Gastroesophageal sphincter (tissue), 4 donors: ENCODE data around the gene SCN7A. TPM values are rescaled to one million over a fixed set of nuclear protein-coding genes. Genes with fewer than 3 reads are reported as not detected.

Experiments
- ATAC-seq: fragments of 150-250 bp; one replicate; pipeline ENCODE4 v1.9.1; 2016; ENCODE audit warnings: mild to moderate bottlenecking, moderate library complexity
- H3K27ac ChIP-seq, 4 donors: fragments of 200-600 bp; sonication (generic) in 3 of 4; 1 replicate in 3 of 4; 2 replicates in 1 of 4; pipeline ENCODE4 v1.5.1; 2016 to 2019
- H3K27me3 ChIP-seq: fragments of 200-600 bp; sonication (generic); one replicate; pipeline ENCODE4 v1.5.1; 2019
- H3K36me3 ChIP-seq, 2 donors: fragments of 200-600 bp; sonication (generic); one replicate each; pipeline ENCODE4 v1.5.1; 2019; ENCODE audit warnings: control low read depth in 1 of 2
- H3K4me1 ChIP-seq, 3 donors: fragments of 200-600 bp; sonication (generic); 1 replicate in 2 of 3; 2 replicates in 1 of 3; pipeline ENCODE4 v1.5.1; 2016 to 2019; ENCODE audit warnings: control low read depth in 2 of 3
- H3K4me3 ChIP-seq, 2 donors: fragments of 200-600 bp; sonication (generic); one replicate each; pipeline ENCODE4 v1.5.1; 2019; ENCODE audit warnings: mild to moderate bottlenecking in 1 of 2, moderate library complexity in 1 of 2
- H3K9me3 ChIP-seq, 3 donors: fragments of 200-600 bp; sonication (generic); one replicate each; pipeline ENCODE4 v1.5.1; 2017 to 2019; ENCODE audit warnings: control low read depth in 2 of 3
- CTCF ChIP-seq, 4 experiments: fragments of 200-600 bp in 2 of 4; fragments of 450-650 bp in 2 of 4; sonication (generic) in 1 of 4; IDR thresholded peaks; one replicate each; pipeline ENCODE4 v1.5.1; 2017 to 2019; ENCODE audit warnings: antibody characterized with exemption in 4 of 4, mild to moderate bottlenecking in 2 of 4, moderate library complexity in 2 of 4
- EP300 ChIP-seq: sonication (generic); formaldehyde crosslinking; IDR thresholded peaks from one replicate; pipeline ENCODE4 v1.6.1; 2017; ENCODE audit warnings: antibody characterized with exemption, mild to moderate bottlenecking
- POLR2A ChIP-seq, 2 donors: fragments of 450-650 bp; IDR thresholded peaks; one replicate each; pipeline ENCODE4 v1.6.1; 2017; ENCODE audit warnings: antibody characterized with exemption in 2 of 2, mild to moderate bottlenecking in 2 of 2, moderate library complexity in 1 of 2
- POLR2AphosphoS5 ChIP-seq: sonication (generic); formaldehyde crosslinking; IDR thresholded peaks from one replicate; pipeline ENCODE4 v1.6.1; 2017; ENCODE audit warnings: antibody characterized with exemption
- WGBS, 2 donors: methylation state at CpG; one replicate each; pipeline ENCODE4 v1.1.5; 2018; ENCODE audit warnings: low coverage in 1 of 2; 5-methylcytosine and 5-hydroxymethylcytosine counted together
- total RNA-seq, 4 donors: library from RNA; depleted of rRNA; stranded (reverse); fragments of >200 nt; gene quantifications; one replicate each; pipeline ENCODE4 v1.1.0, GENCODE V29; 2016

Gene SCN7A
- total RNA-seq, 4 donors from 2014 or later, result 67.4 to 92.5 (median 72.4) TPM

GRCh38 chr2:166519391-166519962 lies 25.4 kb upstream of the SCN7A start:
- no peak overlapping the region for H3K4me3 ChIP-seq
- peaks cover 0 to 14% (median 0%) of the 10 kb centered on the region in 3 donors for H3K4me1 ChIP-seq
- H3K27ac ChIP-seq, result peak overlapping the region in 2 of 4 donors; percentile 8 to 22
- TF ChIP-seq CTCF (IDR thresholded peaks at IDR 0.05) (no peak), POLR2A (IDR thresholded peaks at IDR 0.05) (no peak), POLR2AphosphoS5 (no peak), EP300 (no peak)
- no peaks in the 10 kb centered on the region for H3K36me3 ChIP-seq
- no peaks in the 10 kb centered on the region for H3K27me3 ChIP-seq
- 33 to 48% methylated on average over 8 to 10 of the region's 10 CpGs for WGBS, 2 donors
- no peak for ATAC-seq
- no peaks in the 10 kb centered on the region for H3K9me3 ChIP-seq

DNA sequence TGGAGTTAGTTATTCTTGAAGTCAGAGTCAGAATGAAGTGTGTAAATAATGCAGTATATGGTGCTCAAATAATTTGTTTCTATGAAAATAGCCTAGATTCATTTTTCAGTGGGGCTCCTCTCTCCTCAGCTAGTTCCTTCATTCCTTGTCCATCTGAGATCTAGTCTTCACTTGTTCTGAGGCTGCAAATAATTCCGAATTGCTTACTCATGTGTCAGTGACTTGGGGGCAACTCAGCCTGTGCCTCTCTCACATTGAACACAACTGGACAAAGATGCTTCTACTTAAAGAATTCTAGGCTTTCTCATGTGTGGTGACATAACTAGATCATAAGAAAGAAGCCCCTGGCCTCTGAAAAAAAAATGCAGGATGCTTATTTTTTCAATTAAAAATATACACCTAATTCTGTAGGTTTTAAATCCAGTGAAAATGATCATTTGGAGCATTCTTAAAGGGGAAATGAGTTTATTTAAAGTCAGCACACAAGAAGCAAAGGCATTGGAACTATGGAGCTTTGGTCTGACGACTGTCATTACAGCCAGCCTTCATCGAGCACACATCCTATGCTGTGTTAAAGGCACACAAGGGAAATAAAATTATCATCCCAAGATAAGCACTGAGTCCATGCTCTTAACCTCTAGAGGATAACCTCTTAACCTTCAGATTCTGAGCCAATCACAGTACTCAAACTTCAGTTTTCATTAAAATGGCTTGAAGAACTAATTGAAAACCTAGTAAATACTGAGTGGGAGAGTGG lies 24.8 kb upstream of the SCN7A start:
- Histone ChIP-seq H3K27me3 (no peaks in the 10 kb centered on the region), H3K27ac (peak overlapping the region in 1 of 4 donors; percentile 22), H3K4me3 (no peak overlapping the region), H3K4me1 (peaks cover 0 to 14% (median 0%) of the 10 kb centered on the region in 3 donors), H3K36me3 (no peaks in the 10 kb centered on the region), H3K9me3 (no peaks in the 10 kb centered on the region)
- TF ChIP-seq POLR2AphosphoS5 (no peak), CTCF (IDR thresholded peaks at IDR 0.05) (no peak), EP300 (no peak), POLR2A (IDR thresholded peaks at IDR 0.05) (no peak)
- no peak for ATAC-seq
- WGBS, 2 donors, result 44 to 69% methylated on average over 3 of the region's 3 CpGs

DNA sequence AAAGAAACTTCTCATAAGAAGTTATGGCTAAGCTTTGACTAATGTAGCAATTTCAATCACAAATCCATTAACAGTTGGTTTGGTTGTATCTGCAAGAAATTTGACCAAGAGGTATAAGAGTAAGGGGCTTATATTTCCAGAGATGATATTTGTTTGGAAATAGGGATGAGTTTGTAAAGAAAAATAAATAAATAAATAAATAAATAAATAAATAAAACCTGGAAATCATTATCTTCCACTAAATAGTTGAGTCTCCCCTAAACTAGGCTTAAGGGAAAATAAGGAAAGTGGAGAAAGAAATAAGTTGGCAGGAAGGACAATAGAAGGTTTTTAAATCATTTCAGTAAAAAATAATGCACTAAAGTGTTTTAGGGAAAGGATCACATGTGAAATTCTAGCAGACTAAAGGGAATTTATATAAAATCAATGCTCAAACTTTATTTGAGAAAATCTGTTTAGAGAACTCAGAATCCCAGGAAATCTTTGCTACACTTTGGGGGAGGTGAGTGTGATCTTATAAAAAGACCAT lies 23.5 kb upstream of the SCN7A start:
- Histone ChIP-seq H3K27me3 (no peaks in the 10 kb centered on the region), H3K9me3 (no peaks in the 10 kb centered on the region), H3K36me3 (no peaks in the 10 kb centered on the region), H3K27ac (no peak overlapping the region), H3K4me1 (peaks cover 0 to 14% (median 0%) of the 10 kb centered on the region in 3 donors), H3K4me3 (no peak overlapping the region)
- no peak for ATAC-seq
- TF ChIP-seq CTCF (IDR thresholded peaks at IDR 0.05) (no peak), POLR2AphosphoS5 (no peak), EP300 (no peak), POLR2A (IDR thresholded peaks at IDR 0.05) (no peak)

- no peaks in the 10 kb centered on the region for H3K27me3 ChIP-seq
- no peaks in the 10 kb centered on the region for H3K9me3 ChIP-seq
- 4 to 5% methylated on average over 2 of the region's 2 CpGs for WGBS, 2 donors
- no peak overlapping the region for H3K4me3 ChIP-seq
- H3K36me3 ChIP-seq, result no peaks in the 10 kb centered on the region
- ATAC-seq, result no peak
- peaks cover 0 to 14% (median 0%) of the 10 kb centered on the region in 3 donors for H3K4me1 ChIP-seq
- peak; percentile 9 to 63 (median 46) for TF ChIP-seq CTCF (IDR thresholded peaks at IDR 0.05)
- TF ChIP-seq POLR2AphosphoS5, result no peak
- no peak overlapping the region for H3K27ac ChIP-seq
These were observed 22.8 kb upstream of the SCN7A start for GRCh38 chr2:166516712-166517303.
